ENCODE measurements around the gene ATP1A3.

Gene ATP1A3

DNA sequence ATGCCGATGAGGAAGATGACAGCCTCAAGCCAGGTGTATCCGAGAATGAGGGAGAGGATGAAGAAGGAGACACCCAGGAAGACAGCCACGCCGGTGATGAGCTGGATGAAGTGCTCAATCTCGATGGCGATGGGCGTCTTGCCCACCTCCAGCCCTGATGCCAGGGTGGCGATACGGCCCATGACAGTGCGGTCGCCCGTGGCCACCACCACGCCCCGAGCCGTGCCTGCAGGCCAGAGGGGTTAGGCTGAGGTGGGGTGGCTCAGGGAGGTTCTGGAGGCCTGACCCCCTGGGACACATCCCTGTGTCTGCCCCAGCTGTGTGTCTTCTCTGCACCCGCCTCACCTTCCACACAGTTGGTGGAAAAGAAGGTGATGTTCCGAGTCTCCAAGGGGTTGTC is 9.1 kb downstream of the ATP1A3 start:
- no peak for DNase-seq

DNA sequence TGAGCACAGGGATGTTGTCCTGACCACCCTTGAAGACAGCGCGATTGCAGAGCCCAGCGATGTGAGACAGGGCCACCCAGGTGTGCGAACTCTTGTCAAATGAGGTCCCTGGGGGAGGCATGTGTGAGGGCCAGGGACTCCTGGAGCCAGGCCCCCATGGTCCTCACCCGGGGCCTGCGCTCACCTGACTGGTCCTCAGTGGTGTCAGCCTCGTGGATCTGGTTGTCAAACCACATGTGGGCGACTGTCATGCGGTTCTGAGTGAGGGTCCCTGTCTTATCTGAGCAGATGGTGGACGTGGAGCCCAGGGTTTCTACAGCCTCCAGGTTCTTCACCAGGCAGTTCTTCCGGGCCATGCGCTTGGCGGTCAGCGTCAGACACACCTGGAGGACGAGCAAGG is 12.3 kb downstream of the ATP1A3 start:
- DNase-seq, result no peak

DNA sequence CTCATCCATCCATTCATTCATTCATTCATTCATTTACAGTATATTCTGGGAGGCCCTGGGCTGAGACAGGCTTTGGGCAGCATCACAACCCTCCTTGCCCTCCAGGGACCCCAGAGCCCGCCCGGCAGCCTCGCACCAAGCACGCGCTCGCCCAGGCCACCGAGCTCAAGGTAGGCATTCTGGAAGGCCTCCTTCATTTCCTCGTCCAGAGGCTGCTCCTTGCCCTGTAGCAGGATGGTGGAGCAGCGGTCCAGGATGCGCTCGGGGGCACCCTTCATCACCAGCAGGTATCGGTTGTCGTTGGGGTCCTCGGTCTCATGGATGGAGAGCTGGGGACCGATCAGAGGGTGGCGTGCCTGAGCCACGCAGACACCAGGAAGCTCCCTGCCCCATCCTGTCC is 15.6 kb downstream of the ATP1A3 start:
- no peak for DNase-seq

DNA sequence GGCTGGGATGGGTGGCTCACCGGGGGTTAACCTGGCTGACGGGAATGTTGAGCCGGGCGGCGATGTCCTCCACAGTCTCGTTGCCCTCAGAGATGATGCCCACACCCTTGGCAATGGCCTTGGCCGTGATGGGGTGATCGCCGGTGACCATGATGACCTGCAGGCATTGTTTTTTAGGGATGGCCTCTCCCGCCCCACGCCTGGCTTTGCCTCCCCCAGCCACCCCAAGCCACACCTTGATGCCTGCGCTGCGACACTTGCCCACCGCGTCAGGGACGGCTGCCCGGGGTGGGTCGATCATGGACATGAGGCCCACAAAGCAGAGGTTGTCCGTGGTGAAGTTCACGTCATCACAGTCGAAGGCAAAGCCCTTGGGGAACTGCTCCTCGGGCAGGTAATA is 16.1 kb downstream of the ATP1A3 start:
- no peak for DNase-seq

DNA sequence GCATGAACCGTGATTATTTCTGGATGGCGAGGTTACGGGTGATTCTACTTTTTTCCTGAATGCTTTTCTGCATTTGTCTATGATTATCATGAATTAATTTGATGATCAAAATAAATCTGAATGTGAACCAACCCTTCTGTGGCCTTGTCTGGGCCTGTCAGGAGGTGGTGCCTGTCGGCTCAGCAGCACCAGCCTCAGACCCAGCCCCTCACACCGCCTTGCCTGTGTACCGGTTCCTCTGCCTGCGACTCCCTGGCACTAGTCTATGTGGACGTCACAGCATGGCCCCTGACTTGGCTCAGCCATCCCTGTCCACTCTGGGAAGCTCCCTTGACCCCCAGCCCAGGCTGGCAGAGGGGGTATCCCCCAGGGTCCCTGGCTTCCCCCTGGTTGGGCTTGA is 19.4 kb downstream of the ATP1A3 start:
- DNase-seq, result no peak

DNA sequence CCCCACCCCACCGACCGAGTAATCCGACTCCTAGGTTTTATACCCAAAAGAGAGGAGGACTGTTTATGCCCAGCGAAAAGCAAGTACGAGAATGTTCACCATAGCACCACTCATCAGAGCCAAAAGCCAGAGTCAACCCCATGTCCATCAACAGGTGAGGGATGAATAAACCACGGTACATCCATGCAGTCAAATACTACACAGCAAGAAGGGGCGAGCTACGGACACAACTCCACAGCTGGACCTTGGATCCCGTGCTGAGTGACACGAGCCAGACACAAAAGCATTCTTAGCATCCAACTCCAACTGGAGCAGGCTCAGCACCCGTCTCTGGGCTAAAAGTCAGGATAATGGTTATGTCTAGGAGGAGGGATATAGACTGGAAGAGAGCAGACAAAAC is 22.7 kb downstream of the ATP1A3 start:
- DNase-seq, result no peak

DNA sequence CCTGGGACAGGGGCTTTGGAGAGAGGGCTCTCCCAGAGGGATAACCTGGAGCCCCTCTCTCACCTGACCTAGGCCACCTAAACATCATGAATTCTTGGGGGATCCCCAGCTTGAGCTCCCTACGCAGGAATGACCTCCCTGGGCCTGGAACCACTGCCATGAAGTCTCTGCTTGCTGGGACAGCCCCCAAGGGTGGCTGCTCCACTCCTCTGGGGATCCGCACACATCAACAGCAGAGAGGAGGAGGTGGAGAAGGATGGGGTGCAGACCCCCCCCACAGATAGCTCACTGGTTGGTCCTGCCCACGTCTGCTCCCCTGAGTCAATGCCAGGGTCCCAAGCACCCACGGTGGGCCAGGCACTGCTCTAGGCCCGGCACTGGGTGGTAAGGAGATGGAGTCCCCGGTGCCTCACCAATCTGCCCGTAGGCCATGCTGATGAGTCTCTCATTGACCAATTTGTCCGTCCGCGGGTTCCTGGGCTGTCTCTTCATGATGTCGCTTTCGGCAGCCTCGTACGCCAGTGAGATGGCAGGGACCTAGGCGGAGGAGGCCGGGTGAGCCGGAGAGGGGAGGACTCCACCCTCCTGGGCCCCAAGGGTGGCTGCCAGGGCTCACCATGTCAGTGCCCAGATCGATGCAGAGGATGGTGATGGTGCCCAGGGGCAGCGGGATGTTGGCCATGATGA is 24.1 kb downstream of the ATP1A3 start:
- no peak for DNase-seq

DNA sequence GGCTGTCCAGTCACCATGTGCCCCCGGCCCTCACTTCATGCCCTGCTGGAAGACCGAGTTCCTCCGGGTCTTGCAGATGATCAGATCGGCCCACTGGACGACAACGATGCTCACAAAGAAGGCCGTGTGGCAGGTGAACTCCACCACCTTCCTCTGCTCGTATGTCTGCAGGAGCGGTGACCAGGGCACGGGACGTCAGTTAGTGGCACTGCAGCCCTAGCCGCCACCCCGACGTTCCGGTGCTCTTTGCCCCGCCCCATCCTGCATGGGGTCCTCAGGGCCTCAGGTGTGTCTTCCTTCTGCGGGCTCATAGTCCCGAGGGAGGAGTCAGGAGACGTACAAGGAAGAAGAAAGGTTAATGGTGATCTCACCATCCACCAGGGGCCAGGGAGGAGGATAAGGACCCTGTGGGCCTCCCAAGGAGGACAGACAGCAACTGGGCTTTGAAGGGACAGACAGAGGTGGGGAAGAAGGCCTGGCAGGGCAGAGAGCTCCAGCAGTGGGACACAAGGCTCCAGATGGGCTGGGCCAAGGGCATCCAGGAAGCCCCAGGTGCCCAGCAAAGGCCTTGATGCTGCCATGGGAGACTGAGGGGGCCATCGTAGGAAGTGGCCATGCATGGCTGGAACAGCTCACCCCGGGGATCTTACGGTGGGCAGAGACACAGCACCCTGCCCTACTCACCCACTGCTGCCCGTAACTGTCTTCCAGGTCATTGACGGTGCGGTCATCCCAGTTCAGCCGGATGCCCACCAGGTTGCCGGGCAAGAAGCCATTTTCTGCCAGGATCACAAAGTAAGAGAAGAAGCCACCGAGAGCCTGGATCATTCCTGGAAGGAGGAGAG is 25.1 kb downstream of the ATP1A3 start:
- no peak for DNase-seq

DNA sequence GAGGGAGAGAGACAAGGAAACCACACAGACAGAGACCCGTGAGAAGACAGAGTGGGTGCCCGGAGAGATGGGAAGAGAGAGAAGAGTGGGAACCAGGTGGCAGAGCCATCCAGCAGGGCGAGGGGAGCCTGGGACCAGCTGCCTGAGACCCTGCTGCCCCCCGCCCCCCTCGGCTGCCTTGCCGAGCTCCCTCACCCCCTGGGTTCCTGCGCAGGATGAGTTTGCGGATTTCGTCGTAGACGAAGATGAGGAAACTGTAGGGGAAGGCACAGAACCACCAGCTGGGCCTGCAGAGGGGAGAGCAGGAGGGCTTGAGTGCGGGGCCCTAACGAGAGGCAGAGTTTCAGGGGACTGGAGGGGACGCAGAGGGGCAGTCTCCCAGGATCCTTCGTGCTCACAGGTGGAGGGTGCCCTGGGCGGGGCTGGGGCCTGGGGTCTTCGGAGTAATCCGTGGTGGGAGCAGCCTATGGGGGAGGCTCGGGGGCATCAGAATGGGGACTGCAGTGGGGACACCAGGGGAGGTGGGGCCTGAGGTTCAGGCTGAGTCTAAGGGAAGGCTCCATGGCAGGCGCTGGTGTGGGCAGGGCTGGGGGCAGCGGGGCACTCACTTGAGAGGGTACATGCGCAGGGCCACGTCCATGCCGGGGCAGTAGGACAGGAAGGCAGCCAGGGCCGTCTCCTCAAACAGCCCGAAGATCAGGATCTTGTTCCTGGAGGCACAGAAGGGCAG is 26.8 kb downstream of the ATP1A3 start:
- no peak for DNase-seq

DNA sequence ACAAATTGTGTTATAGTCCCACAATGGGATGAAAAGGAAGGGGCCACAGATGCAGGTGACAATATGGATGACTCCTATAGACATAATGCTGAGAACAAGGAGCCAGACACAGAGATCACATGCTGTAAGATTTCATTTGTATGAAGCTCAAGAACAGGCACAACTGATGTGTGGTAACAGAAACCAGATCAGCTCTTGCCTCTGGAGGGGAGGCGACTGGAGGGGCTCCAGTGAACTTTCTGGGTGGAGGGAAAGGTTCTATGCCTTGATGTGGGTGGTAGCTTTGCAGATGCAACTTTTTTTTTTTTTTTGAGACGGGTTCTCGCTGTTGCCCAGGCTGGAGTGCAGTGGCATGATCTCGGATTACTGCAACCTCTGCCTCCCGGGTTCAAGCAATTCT is 28.9 kb downstream of the ATP1A3 start:
- DNase-seq, result no peak

DNA sequence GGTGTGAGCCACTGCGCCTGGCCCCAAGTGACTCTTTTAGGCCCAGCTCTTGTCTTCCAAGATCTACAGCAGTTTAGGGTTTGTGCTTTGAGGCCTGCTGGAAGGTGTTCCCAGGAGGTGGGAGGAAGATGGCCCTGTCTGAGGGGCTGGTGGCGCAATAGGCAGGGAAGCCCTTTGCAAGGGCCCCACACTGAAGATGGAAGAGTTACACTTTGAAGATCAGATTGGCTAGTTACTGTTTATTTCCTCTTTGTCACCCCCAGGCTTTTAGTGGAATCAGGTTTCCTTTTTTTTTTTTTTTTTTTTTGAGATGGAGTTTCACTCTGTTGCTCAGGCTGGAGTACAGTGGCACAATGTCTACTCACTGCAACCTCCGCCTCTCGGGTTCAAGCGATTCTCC is 33.1 kb downstream of the ATP1A3 start:
- DNase-seq, result no peak

DNA sequence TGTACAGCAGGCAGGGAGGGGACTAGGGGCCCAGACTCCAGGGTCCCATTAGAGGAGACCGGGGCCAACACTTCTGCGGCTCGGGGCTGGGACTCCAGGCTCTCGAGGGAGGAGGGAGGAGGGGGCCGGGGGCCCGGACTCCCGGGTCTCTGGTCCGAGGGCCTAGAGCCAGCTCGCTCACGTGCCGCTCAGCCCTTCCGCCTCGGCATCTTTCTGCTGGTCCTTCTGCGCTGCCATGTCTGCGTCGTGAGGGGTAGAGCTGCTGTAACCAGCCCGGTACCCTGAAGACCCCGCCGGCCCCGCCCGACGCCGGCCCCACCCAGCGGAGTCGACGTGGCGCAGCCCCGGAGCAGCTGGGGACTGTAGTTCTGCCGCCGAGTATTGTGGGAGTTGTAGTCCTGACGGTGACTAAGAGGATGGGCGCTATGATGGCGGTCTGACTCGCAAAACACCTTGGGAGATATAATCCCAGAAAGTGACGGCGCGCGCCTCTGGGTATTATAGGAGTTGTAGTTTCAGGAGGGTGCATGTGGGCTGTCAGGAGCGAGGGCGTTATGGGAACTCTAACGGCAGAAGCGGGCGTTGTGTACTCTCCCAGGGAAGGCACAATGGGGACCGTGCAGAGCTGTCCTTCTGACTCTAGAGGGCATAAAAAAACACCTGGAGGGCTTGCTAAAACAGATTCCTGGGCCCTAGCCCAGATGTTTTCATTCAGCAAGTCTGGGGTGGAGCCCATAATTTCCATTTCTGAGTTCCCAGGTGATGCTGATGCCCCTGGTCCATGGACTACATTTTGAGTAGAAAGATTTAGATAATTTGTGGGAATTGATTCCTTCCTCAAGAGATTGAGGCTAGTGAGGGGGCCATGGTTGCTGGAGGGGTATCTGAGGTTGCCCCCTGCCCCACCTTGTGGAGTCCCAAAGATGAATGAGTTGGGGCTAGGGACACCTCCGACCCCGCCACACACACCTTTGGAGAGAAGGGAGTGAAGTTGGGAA is 34.7 kb downstream of the ATP1A3 start, which contains the start of gene RABAC1:
Gene RABAC1 (minus strand): TSS at position 266 of the 998 bp plus-strand sequence. CDS start 29 bp downstream, at position 237.
- peak; percentile 88 to 89 for DNase-seq

DNA sequence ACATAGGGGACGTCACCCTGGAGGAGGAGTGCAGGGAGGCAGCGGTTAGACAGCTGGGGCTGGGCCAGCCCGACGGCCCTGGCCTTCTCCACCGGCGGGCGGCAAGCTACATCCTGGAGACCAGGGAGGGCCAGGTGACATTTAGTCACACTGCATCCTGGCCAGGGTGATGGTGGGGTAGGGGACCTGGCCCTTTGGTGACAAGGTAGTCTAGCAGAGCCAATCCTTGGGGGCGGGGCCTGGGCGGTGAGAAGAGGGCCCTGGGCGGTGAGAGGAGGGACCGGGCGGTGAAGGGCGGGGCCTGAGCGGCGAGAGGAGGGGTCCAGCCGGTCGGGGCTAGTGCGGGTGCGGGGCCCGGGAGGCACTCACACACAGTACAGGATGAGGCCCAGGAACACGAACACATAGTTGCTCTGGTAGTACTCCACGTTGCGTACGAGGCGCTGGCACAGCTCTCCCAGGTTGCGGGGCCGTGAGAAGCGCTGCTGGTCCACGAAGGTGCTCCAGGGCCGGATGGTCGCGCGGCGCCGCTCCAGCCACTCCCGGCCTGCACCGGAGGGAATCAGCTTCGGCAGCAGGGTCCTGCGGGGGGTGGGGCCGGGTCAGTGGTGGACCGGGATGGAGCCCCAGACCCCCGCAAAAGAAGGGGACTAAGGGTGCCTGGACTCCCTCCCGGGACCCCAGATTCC is 35.5 kb downstream of the ATP1A3 start:
- peak; percentile 82 to 84 for DNase-seq

DNA sequence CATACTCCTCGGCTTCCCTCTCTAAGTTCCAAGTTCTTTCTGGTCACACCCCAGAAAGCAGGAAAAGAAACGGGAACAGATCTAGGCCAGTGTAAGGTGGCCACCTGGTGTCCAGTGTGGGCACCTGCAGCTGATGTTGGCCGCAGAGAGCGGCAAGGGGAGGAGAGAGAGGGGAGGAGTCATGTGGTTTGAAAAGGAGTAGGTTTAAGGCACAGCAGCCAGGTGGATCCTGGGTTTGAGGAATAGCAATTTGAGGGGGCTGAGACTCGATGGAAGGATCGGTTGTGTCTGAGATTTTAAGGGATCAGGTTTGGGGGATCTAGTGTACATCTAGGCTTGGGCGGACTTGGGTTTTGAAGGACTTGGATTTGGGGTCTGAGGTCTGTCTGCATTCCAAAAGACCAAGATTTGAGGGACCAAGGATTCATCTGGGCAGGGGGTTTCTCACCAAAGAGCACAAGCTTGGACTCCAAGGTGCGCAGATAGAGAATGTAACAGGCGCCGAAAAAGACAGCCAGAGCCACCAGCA is 36.1 kb downstream of the ATP1A3 start:
- peak; percentile 58 to 63 for DNase-seq

DNA sequence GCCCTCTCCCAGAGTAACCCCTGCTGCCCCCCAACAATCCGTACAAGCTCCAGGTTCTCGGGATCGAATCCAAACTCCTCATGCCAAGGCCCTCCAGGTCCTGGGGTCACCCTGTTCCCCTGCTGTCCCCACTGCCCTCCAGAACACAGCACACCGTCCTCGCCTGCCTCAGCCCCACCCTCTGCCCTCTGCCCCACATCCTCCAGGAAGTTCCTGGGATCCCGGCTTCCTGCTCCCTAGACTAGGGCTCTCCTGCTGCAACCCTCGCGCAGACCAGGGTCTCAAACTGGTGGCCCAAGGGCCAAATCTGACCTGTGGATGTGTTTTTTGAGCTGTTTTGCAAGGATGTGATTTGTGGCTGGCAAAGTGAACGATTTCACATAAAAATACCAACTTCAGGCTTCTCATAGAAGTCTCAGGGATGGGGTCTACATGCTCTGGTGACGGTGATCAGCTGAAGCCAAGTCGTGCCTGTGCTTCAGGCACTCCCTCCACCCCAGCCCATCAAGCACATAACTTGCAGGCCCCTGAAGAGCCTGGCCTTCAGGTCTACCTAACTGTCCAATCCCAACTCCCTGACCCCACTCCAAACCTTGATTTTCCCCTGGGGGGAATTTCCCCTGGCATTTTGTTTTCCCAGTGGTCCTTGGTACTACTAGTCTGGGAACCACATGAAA is 36.7 kb downstream of the ATP1A3 start:
- no peak for DNase-seq

DNA sequence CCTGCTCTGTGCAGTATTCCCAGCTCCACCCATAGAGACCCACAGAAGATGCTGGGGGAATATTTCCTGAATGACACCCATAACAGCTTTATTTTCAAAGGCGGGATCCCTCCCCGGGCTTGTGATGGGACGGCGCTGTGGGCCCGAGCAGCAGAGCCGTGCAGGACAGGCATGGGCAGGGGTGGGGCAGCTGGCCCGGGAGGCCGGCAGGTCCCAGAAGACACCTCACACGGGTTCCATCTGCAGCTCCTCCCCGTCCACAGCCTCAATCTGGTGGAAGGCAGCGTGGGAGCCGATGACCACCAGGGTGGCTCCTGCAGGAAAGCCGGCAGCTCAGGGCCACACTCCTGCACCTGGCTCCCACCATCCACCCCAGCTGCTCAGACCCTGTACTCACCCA is 37.4 kb downstream of the ATP1A3 start:
- no peak for DNase-seq

DNA sequence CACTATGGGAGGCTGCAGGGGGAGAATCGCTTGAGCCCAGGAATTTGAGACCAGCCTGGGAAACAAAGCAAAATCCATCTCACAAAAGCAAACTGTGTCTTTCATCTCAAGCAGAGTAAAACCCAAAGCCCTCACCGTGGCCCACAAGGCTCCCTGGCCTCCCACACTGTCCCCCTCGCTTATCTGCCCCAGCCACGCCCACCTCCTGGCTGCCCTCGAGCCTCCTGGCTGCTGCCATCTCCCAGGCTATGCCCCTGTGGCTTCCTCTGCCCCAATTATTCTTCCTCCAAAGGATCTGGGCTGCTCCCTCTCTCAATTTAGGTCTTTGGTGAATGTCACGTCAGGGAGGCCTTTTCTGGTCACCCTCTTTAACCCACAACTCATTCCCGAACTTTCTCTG is 38.5 kb downstream of the ATP1A3 start:
- no peak for DNase-seq

DNA sequence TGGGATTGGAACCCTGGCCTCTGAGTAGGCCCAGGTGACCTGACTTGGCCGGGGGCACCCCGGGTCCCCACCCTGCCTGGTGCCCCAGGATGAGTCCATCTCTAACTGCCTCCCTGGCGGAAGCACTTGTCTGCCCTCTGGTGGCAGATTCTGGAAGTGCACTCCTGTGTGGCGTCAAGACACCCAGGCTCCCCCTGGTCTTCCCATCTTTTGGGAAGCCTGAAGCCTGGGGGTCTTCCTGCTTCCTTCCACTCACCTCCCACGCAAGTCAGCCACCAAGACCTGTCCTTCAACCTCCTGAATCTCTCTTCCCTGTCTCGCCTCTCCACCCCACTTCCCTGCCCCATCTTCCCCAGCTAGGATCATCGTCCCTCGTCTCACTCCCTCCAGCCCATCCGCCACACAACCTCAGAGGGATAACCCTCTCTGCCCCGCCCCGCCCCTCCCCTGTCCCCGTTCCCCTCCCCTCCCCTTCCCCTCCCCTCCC is 42.3 kb downstream of the ATP1A3 start:
- peak; percentile 82 to 84 for DNase-seq

DNA sequence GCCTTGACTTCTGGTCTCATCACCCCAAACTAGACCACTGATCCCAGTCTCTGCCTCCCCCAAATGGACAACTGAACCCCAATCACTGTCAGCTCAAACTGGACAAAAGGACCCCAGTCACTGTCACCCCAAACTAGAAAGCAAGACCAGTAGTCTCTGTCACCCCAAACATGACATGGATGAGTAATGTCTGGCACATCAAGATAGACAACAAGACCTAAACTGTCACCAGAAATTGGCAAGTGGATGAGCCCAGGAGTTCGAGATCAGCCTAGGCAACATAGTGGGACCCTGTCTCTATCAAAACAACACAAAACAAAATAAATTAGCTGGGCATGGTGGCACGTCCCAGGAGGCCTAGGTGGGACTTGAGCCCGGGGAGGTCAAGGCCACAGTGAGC is 46.9 kb downstream of the ATP1A3 start:
- DNase-seq, result no peak

DNA sequence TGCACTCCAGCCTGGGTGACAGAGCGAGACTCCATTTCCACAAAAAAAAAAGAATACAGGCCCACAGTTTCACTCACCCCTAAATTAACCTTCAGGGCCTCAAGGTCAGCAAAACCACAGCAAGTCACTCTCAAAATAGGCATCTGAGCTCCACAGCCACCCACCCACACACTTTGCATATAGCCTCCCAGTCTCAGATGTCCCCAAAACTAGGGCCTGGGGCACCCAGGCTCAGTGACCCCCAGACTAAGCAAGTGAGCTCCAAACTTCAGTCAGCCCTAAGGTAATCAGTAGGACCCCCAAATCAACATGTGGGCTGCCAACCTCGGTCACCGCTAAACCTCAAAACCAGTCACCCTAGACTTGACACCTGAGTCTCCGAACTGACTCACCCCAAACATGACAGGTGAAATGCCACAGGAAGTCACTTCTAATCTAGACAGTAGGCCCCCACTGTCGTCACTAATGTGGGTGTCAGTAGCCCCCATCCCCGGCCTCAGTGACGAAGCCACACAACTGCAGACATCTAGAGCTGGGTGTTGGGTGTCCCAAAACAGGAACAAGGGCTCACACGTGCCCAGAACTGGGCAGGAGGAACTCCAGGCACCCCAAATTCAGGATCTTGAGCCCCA is 48.8 kb downstream of the ATP1A3 start:
- peak; percentile 90 to 94 for DNase-seq

All from CD4-positive, alpha-beta T cell treated with Interleukin-1 beta for 1 hour (primary cell).